SK-N-SH (cell line): Measurements from ENCODE around the gene TRAF3IP1.

ENCODE experiments used
- EP300 ChIP-seq, 2 experiments: IDR thresholded peaks; 2 replicates each; pipeline versions ENCODE4 v1.4.0 to v1.6.1; 2012; ENCODE audit warnings: borderline replicate concordance in 1 of 2, low read depth in 1 of 2, low read length in 1 of 2
- JUND ChIP-seq: IDR thresholded peaks from 2 replicates; pipeline ENCODE4 v1.4.0; 2012
- NFIC ChIP-seq: IDR thresholded peaks from 2 replicates; pipeline ENCODE4 v1.4.0; 2012; ENCODE audit warnings: borderline replicate concordance
- RAD21 ChIP-seq: IDR thresholded peaks from 2 replicates; pipeline ENCODE4 v1.6.1; 2012; ENCODE audit warnings: mild to moderate bottlenecking, low read length
- RFX5 ChIP-seq: IDR thresholded peaks from 2 replicates; pipeline ENCODE4 v1.6.1; 2012; ENCODE audit warnings: mild to moderate bottlenecking, improper control_type of control experiment, low read length
- SMC3 ChIP-seq: IDR thresholded peaks from 2 replicates; pipeline ENCODE4 v1.6.1; 2012; ENCODE audit warnings: low read depth, low read length, improper control_type of control experiment
- TAF1 ChIP-seq: IDR thresholded peaks from 2 replicates; pipeline ENCODE4 v1.6.1; 2012; ENCODE audit warnings: low read depth, mild to moderate bottlenecking, low read length, moderate library complexity, borderline replicate concordance
- TF ChIP-seq, protein P1 (sequence below): fragments of 200-600 bp; sonication (generic); IDR thresholded peaks from 2 replicates; pipeline ENCODE4 v1.6.1; 2017; ENCODE audit warnings: antibody characterized with exemption, mild to moderate bottlenecking, moderate library complexity
- TF ChIP-seq, protein P2 (sequence below): IDR thresholded peaks from 2 replicates; pipeline ENCODE4 v1.4.0; 2012; ENCODE audit warnings: low read depth, borderline replicate concordance
- TF ChIP-seq, protein P3 (sequence below): IDR thresholded peaks from 2 replicates; pipeline ENCODE4; 2012
- TF ChIP-seq, protein P4 (sequence below): fragments of 150-350 bp; IDR thresholded peaks from 2 replicates; pipeline ENCODE4 v1.6.1; 2017; ENCODE audit warnings: antibody characterized with exemption, low read length, low read depth, borderline replicate concordance
- TF ChIP-seq, protein P5 (sequence below): fragments of 150-350 bp; IDR thresholded peaks from 2 replicates; pipeline ENCODE4 v1.6.1; 2016; ENCODE audit warnings: mild to moderate bottlenecking, low read depth, low read length
- TF ChIP-seq, protein P6 (sequence below): IDR thresholded peaks from 2 replicates; pipeline ENCODE4 v1.4.0; 2012; ENCODE audit warnings: low read depth

DNA sequence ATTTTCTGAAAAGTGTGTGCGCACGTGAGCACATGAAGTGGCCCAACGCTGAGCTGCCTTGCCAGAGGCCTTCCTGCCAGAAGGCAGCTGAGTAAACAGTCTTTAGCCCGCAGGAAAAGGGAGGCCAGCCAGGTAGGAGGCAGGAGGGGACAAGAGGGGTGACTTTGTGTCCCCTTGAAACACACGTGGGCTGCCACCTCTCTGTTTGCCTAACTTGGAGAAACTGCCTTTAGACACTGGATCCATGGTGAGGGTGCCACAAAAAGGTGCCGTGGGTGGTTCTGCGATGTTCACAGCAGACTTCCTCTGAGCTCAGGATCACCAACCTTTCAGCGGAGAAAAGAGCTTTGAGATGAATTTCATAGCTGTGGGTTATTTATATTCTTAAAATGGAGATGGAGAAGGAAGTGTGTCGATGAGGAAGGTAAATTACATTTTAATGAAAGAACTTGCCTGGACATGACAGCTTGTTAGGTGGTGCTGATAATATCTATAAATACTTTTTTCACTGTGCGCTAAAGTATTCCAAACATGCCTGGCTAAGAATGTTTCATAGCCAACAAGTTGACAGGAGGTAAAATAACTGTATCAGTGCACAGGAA lies 69.8 kb downstream of the TRAF3IP1 start:
- TF ChIP-seq, protein P1, sequence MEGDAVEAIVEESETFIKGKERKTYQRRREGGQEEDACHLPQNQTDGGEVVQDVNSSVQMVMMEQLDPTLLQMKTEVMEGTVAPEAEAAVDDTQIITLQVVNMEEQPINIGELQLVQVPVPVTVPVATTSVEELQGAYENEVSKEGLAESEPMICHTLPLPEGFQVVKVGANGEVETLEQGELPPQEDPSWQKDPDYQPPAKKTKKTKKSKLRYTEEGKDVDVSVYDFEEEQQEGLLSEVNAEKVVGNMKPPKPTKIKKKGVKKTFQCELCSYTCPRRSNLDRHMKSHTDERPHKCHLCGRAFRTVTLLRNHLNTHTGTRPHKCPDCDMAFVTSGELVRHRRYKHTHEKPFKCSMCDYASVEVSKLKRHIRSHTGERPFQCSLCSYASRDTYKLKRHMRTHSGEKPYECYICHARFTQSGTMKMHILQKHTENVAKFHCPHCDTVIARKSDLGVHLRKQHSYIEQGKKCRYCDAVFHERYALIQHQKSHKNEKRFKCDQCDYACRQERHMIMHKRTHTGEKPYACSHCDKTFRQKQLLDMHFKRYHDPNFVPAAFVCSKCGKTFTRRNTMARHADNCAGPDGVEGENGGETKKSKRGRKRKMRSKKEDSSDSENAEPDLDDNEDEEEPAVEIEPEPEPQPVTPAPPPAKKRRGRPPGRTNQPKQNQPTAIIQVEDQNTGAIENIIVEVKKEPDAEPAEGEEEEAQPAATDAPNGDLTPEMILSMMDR = no peak
- TF ChIP-seq EP300 (IDR thresholded peaks at IDR 0.05; ENCODE audit: borderline replicate concordance in 1 of 2, low read depth in 1 of 2, low read length in 1 of 2) = no peak
- TF ChIP-seq, protein P2, sequence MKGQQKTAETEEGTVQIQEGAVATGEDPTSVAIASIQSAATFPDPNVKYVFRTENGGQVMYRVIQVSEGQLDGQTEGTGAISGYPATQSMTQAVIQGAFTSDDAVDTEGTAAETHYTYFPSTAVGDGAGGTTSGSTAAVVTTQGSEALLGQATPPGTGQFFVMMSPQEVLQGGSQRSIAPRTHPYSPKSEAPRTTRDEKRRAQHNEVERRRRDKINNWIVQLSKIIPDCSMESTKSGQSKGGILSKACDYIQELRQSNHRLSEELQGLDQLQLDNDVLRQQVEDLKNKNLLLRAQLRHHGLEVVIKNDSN = no peak
- TF ChIP-seq RAD21 = no peak
- TF ChIP-seq NFIC = no peak
- TF ChIP-seq, protein P3, sequence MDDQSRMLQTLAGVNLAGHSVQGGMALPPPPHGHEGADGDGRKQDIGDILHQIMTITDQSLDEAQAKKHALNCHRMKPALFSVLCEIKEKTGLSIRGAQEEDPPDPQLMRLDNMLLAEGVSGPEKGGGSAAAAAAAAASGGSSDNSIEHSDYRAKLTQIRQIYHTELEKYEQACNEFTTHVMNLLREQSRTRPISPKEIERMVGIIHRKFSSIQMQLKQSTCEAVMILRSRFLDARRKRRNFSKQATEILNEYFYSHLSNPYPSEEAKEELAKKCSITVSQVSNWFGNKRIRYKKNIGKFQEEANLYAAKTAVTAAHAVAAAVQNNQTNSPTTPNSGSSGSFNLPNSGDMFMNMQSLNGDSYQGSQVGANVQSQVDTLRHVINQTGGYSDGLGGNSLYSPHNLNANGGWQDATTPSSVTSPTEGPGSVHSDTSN = no peak
- TF ChIP-seq RFX5 = no peak
- TF ChIP-seq, protein P4, sequence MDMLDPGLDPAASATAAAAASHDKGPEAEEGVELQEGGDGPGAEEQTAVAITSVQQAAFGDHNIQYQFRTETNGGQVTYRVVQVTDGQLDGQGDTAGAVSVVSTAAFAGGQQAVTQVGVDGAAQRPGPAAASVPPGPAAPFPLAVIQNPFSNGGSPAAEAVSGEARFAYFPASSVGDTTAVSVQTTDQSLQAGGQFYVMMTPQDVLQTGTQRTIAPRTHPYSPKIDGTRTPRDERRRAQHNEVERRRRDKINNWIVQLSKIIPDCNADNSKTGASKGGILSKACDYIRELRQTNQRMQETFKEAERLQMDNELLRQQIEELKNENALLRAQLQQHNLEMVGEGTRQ = no peak
- TF ChIP-seq SMC3 = no peak
- no peak for TF ChIP-seq TAF1
- no peak for TF ChIP-seq JUND
- TF ChIP-seq, protein P5, sequence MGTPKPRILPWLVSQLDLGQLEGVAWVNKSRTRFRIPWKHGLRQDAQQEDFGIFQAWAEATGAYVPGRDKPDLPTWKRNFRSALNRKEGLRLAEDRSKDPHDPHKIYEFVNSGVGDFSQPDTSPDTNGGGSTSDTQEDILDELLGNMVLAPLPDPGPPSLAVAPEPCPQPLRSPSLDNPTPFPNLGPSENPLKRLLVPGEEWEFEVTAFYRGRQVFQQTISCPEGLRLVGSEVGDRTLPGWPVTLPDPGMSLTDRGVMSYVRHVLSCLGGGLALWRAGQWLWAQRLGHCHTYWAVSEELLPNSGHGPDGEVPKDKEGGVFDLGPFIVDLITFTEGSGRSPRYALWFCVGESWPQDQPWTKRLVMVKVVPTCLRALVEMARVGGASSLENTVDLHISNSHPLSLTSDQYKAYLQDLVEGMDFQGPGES = no peak
- TF ChIP-seq, protein P6, sequence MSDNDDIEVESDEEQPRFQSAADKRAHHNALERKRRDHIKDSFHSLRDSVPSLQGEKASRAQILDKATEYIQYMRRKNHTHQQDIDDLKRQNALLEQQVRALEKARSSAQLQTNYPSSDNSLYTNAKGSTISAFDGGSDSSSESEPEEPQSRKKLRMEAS = no peak
